Muscle of leg (tissue), 11 donors: ENCODE results near the gene LGALS3BP. TPM values are rescaled to one million over a fixed set of nuclear protein-coding genes. Genes with fewer than 3 reads are reported as not detected.

ENCODE experiments used
- DNase-seq: peaks from one replicate; pipeline ENCODE4 v3.0.0; 2013
- H3K27ac ChIP-seq: one replicate; pipeline ENCODE4 v1.5.1; 2013; ENCODE audit warnings: mild to moderate bottlenecking, low read length, control low read depth
- H3K27me3 ChIP-seq: one replicate; pipeline ENCODE4 v1.6.1; 2013; ENCODE audit warnings: low read length; ENCODE audit not compliant: control insufficient read depth, insufficient read depth
- H3K36me3 ChIP-seq: one replicate; pipeline ENCODE4 v1.6.1; 2013; ENCODE audit warnings: low read length; ENCODE audit not compliant: control insufficient read depth, insufficient read depth
- H3K4me1 ChIP-seq: one replicate; pipeline ENCODE4 v1.6.1; 2013; ENCODE audit warnings: low read length; ENCODE audit not compliant: control insufficient read depth, insufficient read depth
- H3K4me3 ChIP-seq: one replicate; pipeline ENCODE4 v1.5.1; 2013; ENCODE audit warnings: low read length, control low read depth
- H3K9me3 ChIP-seq: replicated peaks from 2 replicates; pipeline ENCODE4 v1.6.1; 2013; ENCODE audit warnings: low read depth, low read length; ENCODE audit not compliant: control insufficient read depth
- WGBS: methylation state at CpG from one replicate; pipeline ENCODE4 v1.1.5; 2013; ENCODE audit warnings: missing lambda C conversion rate; ENCODE audit not compliant: insufficient coverage; 5-methylcytosine and 5-hydroxymethylcytosine counted together
- polyA plus RNA-seq, 8 donors: library from polyadenylated mRNA; unstranded; fragments of 120-200 nt; gene quantifications; one replicate each; pipeline versions ENCODE4 v1.2.1 to v1.2.3, GENCODE V29; 2013; ENCODE audit warnings: inconsistent platforms in 1 of 8, low replicate concordance in 1 of 8; ENCODE audit not compliant: insufficient read length in 8 of 8, insufficient read depth in 1 of 8
- total RNA-seq: library from RNA; stranded (reverse); fragments of 120-200 nt; gene quantifications from one replicate; pipeline ENCODE4 v1.2.4, GENCODE V29; 2013

LGALS3BP gene
- total and polyA plus RNA-seq, 9 donors: 31.9 to 78.6 (median 57.4) TPM

DNA sequence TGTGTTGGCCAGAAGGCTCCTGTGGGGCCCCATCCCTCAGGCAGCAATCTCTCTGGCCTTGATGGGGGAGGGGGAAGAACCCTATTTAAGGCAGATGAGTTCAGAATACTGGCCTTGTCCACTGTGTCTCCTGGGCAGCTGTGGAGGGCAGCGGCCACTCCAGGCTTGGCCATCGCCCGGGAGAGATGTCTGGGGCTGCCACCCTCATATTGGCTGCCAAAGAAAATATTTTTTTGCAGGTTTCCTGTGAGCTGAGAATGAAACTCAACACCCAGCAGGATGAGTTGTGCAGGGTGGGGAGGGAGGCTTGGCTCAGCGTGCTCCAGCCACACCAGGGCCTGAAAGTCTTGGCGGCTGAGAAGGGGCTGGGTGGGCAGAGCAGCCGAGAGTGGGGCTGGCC, 40.1 kb downstream of the LGALS3BP start:
- WGBS: 26% methylated on average over 3 of the region's 6 CpGs
- H3K9me3 ChIP-seq: no peaks in the 10 kb centered on the region
- H3K27ac ChIP-seq: no peak overlapping the region
- H3K4me3 ChIP-seq: no peak overlapping the region
- H3K4me1 ChIP-seq: peaks cover 46% of the 10 kb centered on the region
- no peaks in the 10 kb centered on the region for H3K36me3 ChIP-seq
- no peaks in the 10 kb centered on the region for H3K27me3 ChIP-seq
- peak; percentile 39 for DNase-seq

GRCh38 chr17:78937561-78937960, 42.2 kb downstream of the LGALS3BP start:
- Histone ChIP-seq H3K4me1 (peaks cover 61% of the 10 kb centered on the region), H3K9me3 (no peaks in the 10 kb centered on the region), H3K27me3 (no peaks in the 10 kb centered on the region), H3K36me3 (no peaks in the 10 kb centered on the region), H3K4me3 (no peak overlapping the region), H3K27ac (no peak overlapping the region)
- no peak for DNase-seq
- 83% methylated on average over 6 of the region's 11 CpGs for WGBS

DNA sequence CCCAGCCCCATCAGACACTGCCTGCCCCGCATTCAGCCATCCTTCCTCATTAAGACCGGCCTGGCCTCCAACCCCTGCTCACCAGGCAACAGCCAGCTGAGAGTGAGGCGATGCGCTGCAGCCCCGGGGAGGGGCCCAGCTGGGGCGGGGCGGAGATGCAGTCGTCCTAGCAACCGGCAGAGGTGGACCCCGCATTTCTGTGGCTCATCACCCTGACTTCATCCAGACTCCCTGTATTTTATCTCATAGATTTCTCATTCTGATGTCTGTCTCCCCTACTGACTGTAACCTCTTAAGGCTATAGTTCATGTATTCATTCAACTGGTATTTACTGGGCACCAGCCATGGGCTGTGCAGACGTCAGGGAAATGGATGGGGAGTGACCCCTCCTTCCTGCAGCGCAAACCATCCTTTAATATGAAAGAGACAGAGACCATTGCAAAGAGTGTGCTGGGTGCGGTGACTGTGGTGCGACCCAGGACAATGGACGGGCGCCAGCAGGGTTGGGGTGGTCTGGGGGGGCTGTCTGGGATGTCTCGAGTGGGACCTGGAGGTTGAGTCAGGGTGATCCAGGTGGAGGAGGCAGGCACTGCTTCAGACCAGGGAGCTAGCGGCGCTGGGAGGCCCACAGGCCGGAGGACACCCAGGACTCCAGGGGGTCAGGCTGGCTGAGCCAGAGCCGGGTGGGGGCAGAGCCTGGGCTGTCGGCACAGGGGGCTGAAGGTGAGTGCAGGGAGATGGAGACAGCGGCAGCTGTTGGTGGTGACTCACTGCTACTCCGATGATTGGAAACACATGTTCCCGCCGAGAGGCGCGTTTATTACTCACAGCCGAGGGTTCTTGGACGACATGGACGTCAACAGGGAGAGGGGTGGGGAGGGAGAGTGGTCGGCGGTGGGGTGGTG, 44.1 kb downstream of the LGALS3BP start:
- Histone ChIP-seq H3K27ac (peak overlapping the region; percentile 90), H3K27me3 (peaks cover 2% of the 10 kb centered on the region), H3K36me3 (no peaks in the 10 kb centered on the region), H3K9me3 (no peaks in the 10 kb centered on the region), H3K4me1 (peaks cover 58% of the 10 kb centered on the region), H3K4me3 (no peak overlapping the region)
- peak; percentile 97 for DNase-seq
- WGBS: 18% methylated on average over 22 of the region's 33 CpGs

DNA sequence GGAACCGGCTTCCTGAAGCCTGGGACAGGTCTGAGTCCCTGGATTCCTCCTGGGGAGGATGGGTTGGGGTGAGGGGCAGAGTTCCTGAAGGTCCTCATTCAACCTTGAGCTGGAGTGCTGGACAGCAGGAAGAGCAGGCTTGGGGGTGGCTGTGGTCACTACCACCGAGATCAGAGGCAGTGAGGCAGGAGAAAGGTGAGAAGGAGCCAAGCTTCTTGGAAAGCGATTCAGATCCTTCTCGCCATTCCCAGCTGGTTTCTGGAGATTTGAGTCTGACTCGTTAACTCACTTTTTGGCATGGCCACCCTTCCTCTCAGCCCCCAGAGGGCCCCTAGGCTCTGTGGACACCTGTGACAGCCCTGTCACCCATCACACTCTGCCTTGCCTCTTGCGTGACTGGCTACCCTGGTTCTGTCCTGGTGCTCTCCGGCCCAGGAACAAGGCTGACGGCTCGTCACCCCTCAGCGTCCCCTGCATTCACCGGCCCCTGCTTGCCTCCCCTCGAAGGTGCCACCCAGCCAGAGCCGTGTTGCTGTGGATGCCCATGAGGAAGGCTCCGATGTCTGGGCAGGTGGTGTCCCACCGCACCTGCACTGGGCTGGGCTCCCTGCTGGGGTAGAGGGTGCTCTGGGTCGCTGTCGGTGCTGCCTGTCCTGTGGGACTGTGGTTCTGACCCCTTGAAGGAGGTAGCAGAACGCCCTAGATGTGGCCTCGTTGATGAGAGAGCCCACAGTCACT, 44.9 kb downstream of the LGALS3BP start:
- H3K9me3 ChIP-seq: no peaks in the 10 kb centered on the region
- no peaks in the 10 kb centered on the region for H3K36me3 ChIP-seq
- H3K27ac ChIP-seq: peak overlapping the region; percentile 90
- WGBS: 45% methylated on average over 14 of the region's 19 CpGs
- peaks cover 3% of the 10 kb centered on the region for H3K27me3 ChIP-seq
- peaks cover 58% of the 10 kb centered on the region for H3K4me1 ChIP-seq
- peak; percentile 63 for DNase-seq
- no peak overlapping the region for H3K4me3 ChIP-seq

DNA sequence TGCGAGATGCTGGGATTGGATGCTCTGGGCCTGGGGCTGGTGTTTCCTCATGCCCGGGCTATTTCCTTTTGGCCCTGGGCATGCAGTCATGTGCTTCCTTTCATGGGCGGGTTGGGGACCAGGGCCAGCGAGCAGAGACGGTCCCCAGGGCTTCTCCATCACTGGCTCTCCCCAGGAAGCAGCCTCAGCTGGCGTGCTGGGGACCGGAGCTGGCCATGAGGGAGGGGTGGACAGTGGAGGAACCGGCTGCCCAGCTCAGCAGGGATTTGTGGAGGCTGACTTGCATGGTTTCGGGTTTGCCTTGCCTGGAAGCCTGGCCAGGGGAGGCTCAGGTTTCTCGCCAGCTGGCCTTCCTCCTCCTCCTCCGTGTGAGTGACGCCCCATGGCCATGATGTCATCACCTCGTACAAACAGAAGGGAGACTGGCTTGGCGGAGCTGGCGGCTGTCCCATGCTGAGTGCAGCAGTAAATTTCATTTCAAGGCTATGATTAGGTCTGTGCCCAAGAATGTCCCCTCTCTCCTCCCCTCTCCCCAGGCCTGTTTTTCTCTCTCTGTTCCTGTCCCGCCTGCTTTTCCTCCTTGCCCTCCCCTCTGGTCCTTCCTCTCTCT, 45.7 kb downstream of the LGALS3BP start:
- Histone ChIP-seq H3K36me3 (no peaks in the 10 kb centered on the region), H3K4me1 (peaks cover 53% of the 10 kb centered on the region), H3K27ac (peak overlapping the region; percentile 90), H3K4me3 (no peak overlapping the region), H3K27me3 (peaks cover 3% of the 10 kb centered on the region), H3K9me3 (no peaks in the 10 kb centered on the region)
- 2% methylated on average over 16 of the region's 16 CpGs for WGBS
- peak; percentile 99 for DNase-seq

DNA sequence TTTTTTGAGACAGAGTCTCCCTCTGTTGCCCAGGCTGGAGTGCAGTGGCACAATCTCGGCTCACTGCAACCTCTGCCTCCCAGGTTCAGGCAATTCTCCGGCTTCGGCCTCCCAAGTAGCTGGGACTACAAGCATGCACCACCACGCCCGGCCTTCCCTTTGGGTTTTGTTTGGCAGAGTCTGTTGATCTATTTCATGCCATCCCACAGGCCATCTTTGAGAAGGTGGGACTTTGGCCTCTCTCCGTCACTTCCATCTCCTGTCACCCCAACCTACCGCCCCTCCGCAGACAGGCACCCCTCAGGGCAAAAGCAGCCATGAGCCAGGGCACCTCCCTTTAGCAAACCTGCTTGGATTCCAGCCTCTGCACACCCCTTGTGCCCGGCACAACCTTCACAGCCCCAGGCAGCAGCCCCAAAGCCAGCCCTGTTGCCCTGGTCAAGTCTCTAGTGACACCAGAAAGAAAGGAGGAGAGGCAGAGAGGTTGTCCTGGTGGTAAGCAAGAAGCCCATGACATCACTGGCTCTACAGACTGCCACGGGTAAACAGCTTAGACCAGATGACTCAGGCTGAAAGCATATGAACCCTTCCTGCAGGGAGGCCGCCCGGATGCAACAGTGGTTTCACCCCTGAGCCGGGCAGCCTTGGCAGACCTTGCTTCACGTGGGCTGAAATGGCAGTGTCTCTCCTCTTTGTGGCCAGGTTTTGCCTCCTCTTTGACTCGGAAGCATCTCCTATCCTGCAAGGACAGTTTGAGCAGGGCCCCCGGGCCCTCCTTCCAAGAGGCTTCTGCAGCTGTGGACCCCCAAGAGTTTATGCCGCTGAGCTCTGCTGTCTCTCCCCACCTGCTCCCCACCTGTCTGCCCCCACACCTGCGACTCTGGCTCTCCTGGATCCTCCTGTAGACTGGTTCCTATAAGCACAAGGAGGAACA, 46.4 kb downstream of the LGALS3BP start:
- WGBS: 40% methylated on average over 12 of the region's 18 CpGs
- Histone ChIP-seq H3K27me3 (peaks cover 3% of the 10 kb centered on the region), H3K27ac (peak overlapping the region; percentile 90), H3K4me1 (peaks cover 52% of the 10 kb centered on the region), H3K4me3 (no peak overlapping the region), H3K9me3 (no peaks in the 10 kb centered on the region), H3K36me3 (no peaks in the 10 kb centered on the region)
- peak; percentile 76 for DNase-seq

- Histone ChIP-seq H3K36me3 (no peaks in the 10 kb centered on the region), H3K27ac (no peak overlapping the region), H3K4me1 (peaks cover 41% of the 10 kb centered on the region), H3K27me3 (peaks cover 3% of the 10 kb centered on the region), H3K9me3 (no peaks in the 10 kb centered on the region), H3K4me3 (no peak overlapping the region)
- DNase-seq: peak; percentile 35
- WGBS: 45% methylated on average over 26 of the region's 31 CpGs
Measured at GRCh38 chr17:78929908-78930775, 49.6 kb downstream of the LGALS3BP start.

GRCh38 chr17:78925662-78926555, 53.8 kb downstream of the LGALS3BP start:
- 18% methylated on average over 29 of the region's 33 CpGs for WGBS
- H3K4me3 ChIP-seq: peak overlapping the region; percentile 54
- H3K36me3 ChIP-seq: peaks cover 2% of the 10 kb centered on the region
- H3K4me1 ChIP-seq: peaks cover 50% of the 10 kb centered on the region
- peak overlapping the region; percentile 97 for H3K27ac ChIP-seq
- no peaks in the 10 kb centered on the region for H3K9me3 ChIP-seq
- peak; percentile 96 for DNase-seq
- H3K27me3 ChIP-seq: peaks cover 3% of the 10 kb centered on the region
